PC-3 (cell line): ENCODE data around the gene SEMA4B. TPM values are rescaled to one million over a fixed set of nuclear protein-coding genes. Genes with fewer than 3 reads are reported as not detected.
"Not testable (repeated sequence)": the region's sequence is repeated elsewhere in the genome, so short reads cannot be mapped to it uniquely, and the experiment has no call there.

ENCODE experiments used
- ATAC-seq: fragments of 200-7000 bp; cut with Tn5 transposase; 2 replicates; pipeline ENCODE4 v1.9.1; 2020; ENCODE audit warnings: mild to moderate bottlenecking, moderate library complexity
- BruUV-seq: library from RNA; stranded (reverse); fragments of 400-500 nt; replicated peaks from 2 replicates; lab custom pipeline; 2021; lab: Mats Ljungman, UMichigan
- CTCF ChIA-PET: fragments of 300-600 bp; sonication (Branson Sonifier 250); formaldehyde crosslinking; loops from one replicate; lab custom pipeline; 2022; ENCODE audit warnings: antibody characterized with exemption; lab: Charles Lee
- POLR2A ChIA-PET: fragments of 300-600 bp; sonication (Branson Sonifier 250); formaldehyde crosslinking; loops from one replicate; lab custom pipeline; 2022; ENCODE audit warnings: antibody characterized with exemption; ENCODE audit not compliant: unreplicated experiment; lab: Charles Lee
- DNase-seq: peaks from one replicate; pipeline ENCODE4 v3.0.0-alpha.2; 2015
- H2AFZ ChIP-seq: fragments of 300-600 bp; sonication (generic); 2 replicates; pipeline ENCODE4 v1.6.0; 2016; ENCODE audit warnings: antibody characterized with exemption, low read length
- H3F3A ChIP-seq: fragments of 300-600 bp; sonication (generic); one replicate; pipeline ENCODE4 v1.6.0; 2017; ENCODE audit warnings: antibody characterized with exemption, low read length, control low read depth, mild to moderate bottlenecking; ENCODE audit not compliant: unreplicated experiment
- H3K27ac ChIP-seq: fragments of 300-600 bp; sonication (generic); 2 replicates; pipeline ENCODE4 v1.5.1; 2016; ENCODE audit warnings: mild to moderate bottlenecking, low read length
- H3K27me3 ChIP-seq: fragments of 300-600 bp; sonication (generic); 2 replicates; pipeline ENCODE4 v1.6.1; 2016; ENCODE audit warnings: low read length, mixed read lengths
- H3K36me3 ChIP-seq: fragments of 300-600 bp; sonication (generic); 2 replicates; pipeline ENCODE4 v1.6.1; 2016; ENCODE audit warnings: low read depth, mixed run types, low read length, mixed read lengths
- H3K4me1 ChIP-seq: fragments of 300-600 bp; sonication (generic); 2 replicates; pipeline ENCODE4 v1.5.1; 2016; ENCODE audit warnings: low read length; ENCODE audit not compliant: insufficient read depth
- H3K4me2 ChIP-seq: fragments of 300-600 bp; sonication (generic); 2 replicates; pipeline ENCODE4 v1.6.0; 2016; ENCODE audit warnings: low read length
- H3K4me3 ChIP-seq: fragments of 300-600 bp; sonication (generic); 2 replicates; pipeline ENCODE4 v1.5.1; 2016; ENCODE audit warnings: mild to moderate bottlenecking, low read length, mixed read lengths
- H3K79me2 ChIP-seq: fragments of 300-600 bp; sonication (generic); 2 replicates; pipeline ENCODE4 v1.6.1; 2017; ENCODE audit warnings: low read length, mixed read lengths
- H3K9ac ChIP-seq: fragments of 300-600 bp; sonication (generic); 2 replicates; pipeline ENCODE4 v1.6.0; 2016; ENCODE audit warnings: mild to moderate bottlenecking, low read length
- H3K9me2 ChIP-seq: fragments of 300-600 bp; sonication (generic); replicated peaks from 2 replicates; pipeline ENCODE4 v1.6.1; 2016; ENCODE audit warnings: mixed run types, low read length, mixed read lengths
- H3K9me3 ChIP-seq: fragments of 300-600 bp; sonication (generic); 2 replicates; pipeline ENCODE4 v1.6.1; 2016; ENCODE audit warnings: low read length, mixed read lengths
- H4K20me1 ChIP-seq: fragments of 300-600 bp; sonication (generic); 2 replicates; pipeline ENCODE4 v1.6.1; 2016; ENCODE audit warnings: low read length, mixed read lengths
- EZH2 ChIP-seq: fragments of 300-600 bp; sonication (generic); IDR thresholded peaks from one replicate; pipeline ENCODE4 v1.6.1; 2017; ENCODE audit warnings: antibody characterized with exemption, mild to moderate bottlenecking, low read length; ENCODE audit not compliant: unreplicated experiment
- EZH2phosphoT487 ChIP-seq: fragments of 300-600 bp; sonication (generic); IDR thresholded peaks from 2 replicates; pipeline ENCODE4 v1.6.1; 2018; ENCODE audit warnings: mild to moderate bottlenecking, antibody characterized with exemption, low read length, borderline replicate concordance
- intact Hi-C: fragments of 100-400 bp; cut with micrococcal nuclease; formaldehyde crosslinking; loops from 2 replicates; pipeline ENCODE4 v1.9.0; 2023
- total RNA-seq: library from RNA; depleted of rRNA; stranded (reverse); fragments of >200 nt; gene quantifications from 2 replicates; pipeline ENCODE4 v1.2.3, GENCODE V29; 2014
- TF ChIP-seq, protein P1 (sequence below): fragments of 300-600 bp; sonication (generic); conservative IDR thresholded peaks from 2 replicates; pipeline ENCODE4 v1.5.1; 2017; ENCODE audit warnings: antibody characterized with exemption, low read depth, mild to moderate bottlenecking, low read length

Gene SEMA4B
- total RNA-seq, 1 experiment from 2014 or later, result 114 TPM

GRCh38 chr15:90187257-90187868 is 13.8 kb upstream of the SEMA4B start:
- BruUV-seq, result no TSS peak
- TF ChIP-seq EZH2 (no peak), EZH2phosphoT487 (no peak)
- TF ChIP-seq, protein P1, sequence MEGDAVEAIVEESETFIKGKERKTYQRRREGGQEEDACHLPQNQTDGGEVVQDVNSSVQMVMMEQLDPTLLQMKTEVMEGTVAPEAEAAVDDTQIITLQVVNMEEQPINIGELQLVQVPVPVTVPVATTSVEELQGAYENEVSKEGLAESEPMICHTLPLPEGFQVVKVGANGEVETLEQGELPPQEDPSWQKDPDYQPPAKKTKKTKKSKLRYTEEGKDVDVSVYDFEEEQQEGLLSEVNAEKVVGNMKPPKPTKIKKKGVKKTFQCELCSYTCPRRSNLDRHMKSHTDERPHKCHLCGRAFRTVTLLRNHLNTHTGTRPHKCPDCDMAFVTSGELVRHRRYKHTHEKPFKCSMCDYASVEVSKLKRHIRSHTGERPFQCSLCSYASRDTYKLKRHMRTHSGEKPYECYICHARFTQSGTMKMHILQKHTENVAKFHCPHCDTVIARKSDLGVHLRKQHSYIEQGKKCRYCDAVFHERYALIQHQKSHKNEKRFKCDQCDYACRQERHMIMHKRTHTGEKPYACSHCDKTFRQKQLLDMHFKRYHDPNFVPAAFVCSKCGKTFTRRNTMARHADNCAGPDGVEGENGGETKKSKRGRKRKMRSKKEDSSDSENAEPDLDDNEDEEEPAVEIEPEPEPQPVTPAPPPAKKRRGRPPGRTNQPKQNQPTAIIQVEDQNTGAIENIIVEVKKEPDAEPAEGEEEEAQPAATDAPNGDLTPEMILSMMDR, result no peak
- no peak overlapping the region for H3K4me2 ChIP-seq
- no peak overlapping the region for H3K27ac ChIP-seq
- no peaks in the 10 kb centered on the region for H3K9me2 ChIP-seq
- H2AFZ ChIP-seq, result no peak overlapping the region
- ChIA-PET POLR2A (no interaction called here), CTCF (no interaction called here)
- peaks cover 26% of the 10 kb centered on the region for H3K4me1 ChIP-seq
- H3K36me3 ChIP-seq, result no peaks in the 10 kb centered on the region
- peaks cover 14% of the 10 kb centered on the region for H3K79me2 ChIP-seq
- intact Hi-C loops, result no loop called here
- no peaks in the 10 kb centered on the region for H3F3A ChIP-seq
- H3K27me3 ChIP-seq, result no peaks in the 10 kb centered on the region
- H3K9me3 ChIP-seq, result no peaks in the 10 kb centered on the region
- no peak for ATAC-seq
- no peaks in the 10 kb centered on the region for H4K20me1 ChIP-seq
- H3K9ac ChIP-seq, result no peak overlapping the region
- H3K4me3 ChIP-seq, result no peak overlapping the region
- no peak for DNase-seq

DNA sequence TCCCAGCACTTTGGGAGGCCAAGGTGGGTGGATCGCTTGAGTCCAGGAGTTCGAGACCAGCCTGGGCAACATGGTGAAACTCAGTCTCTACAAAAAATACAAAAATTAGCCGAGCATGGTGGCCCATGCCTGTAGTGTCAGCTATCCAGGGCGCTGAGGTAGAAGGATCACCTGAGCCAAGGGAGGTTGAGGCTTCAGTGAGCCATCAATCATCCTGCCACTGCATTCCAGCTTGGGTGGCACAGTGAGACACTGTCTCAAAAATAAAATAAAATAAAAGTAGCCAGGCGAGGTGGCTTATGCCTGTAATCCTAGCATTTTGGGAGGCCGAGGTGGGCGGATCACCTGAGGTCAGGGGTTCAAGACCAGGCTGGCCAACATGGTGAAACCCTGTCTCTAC is 13.1 kb upstream of the SEMA4B start:
- H3K27ac ChIP-seq, H3K4me3 ChIP-seq, H4K20me1 ChIP-seq, H3K9me2 ChIP-seq, H2AFZ ChIP-seq, H3K9ac ChIP-seq, POLR2A ChIA-PET, CTCF ChIA-PET, H3K4me2 ChIP-seq, H3F3A ChIP-seq, intact Hi-C loops, ATAC-seq, H3K9me3 ChIP-seq, DNase-seq, BruUV-seq, H3K36me3 ChIP-seq, H3K27me3 ChIP-seq: not testable (repeated sequence)
- peaks cover 14% of the 10 kb centered on the region for H3K79me2 ChIP-seq
- H3K4me1 ChIP-seq, result peaks cover 26% of the 10 kb centered on the region

- Histone ChIP-seq H3K9ac (no peak overlapping the region), H3K9me2 (no peaks in the 10 kb centered on the region), H3K36me3 (no peaks in the 10 kb centered on the region), H3K4me2 (no peak overlapping the region), H3K4me1 (peaks cover 17% of the 10 kb centered on the region), H3K4me3 (no peak overlapping the region), H2AFZ (no peak overlapping the region), H3K27ac (no peak overlapping the region), H3F3A (no peaks in the 10 kb centered on the region), H4K20me1 (no peaks in the 10 kb centered on the region), H3K27me3 (no peaks in the 10 kb centered on the region), H3K9me3 (no peaks in the 10 kb centered on the region), H3K79me2 (peaks cover 14% of the 10 kb centered on the region)
- ChIA-PET CTCF (no interaction called here), POLR2A (no interaction called here)
- DNase-seq (no peak), ATAC-seq (no peak)
- TF ChIP-seq, protein P1, result no peak
- TF ChIP-seq EZH2 (no peak), EZH2phosphoT487 (no peak)
- intact Hi-C loops, result no loop called here
- no TSS peak for BruUV-seq
Observed at GRCh38 chr15:90188914-90189748, 12.0 kb upstream of the SEMA4B start.
